ENCODE measurements around the gene MFRP. TPM values are rescaled to one million over a fixed set of nuclear protein-coding genes. Genes with fewer than 3 reads are reported as not detected.
A peak's percentile ranks its signal among the peaks of the same experiment; 100 is the strongest.

MFRP gene
- total RNA-seq = under 1 TPM in 1 of 7 donors, not detected in 6; 0.16 TPM
- polyA plus RNA-seq = under 1 TPM; 0.02 to 0.03 (median 0.02) TPM
- long read RNA-seq, donor 1 = 0 reads
- long read RNA-seq, donor 2 = 0 reads

DNA sequence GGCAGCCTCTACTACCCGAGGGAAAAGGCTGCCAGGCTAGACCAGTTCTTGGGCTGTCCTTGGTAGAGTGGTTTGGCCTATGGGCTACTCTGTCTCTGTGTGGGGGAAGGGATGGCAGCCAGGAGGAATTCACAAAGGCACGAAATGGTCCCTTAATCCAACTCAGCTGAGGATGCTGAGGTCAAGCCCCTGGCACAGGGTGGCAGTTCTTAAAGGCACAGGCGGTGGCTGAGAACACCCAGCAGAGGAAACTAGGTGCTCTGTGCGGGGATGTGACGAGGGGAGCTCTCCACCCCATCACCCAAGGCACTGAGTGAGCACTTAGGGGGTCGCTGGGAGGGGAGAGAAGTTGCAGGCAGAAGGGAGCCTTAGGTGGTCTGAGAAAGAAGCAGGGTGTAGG lies at the start of gene MFRP:
MFRP (minus strand) TSS at position 101 of the 400 bp plus-strand sequence. CDS start 192 bp downstream, outside the sequence.
- 46 to 85% (median 58%) methylated on average over 5 to 6 of the region's 6 CpGs for WGBS, 5 donors
- no peak within 1 kb of the TSS for H3K4me3 ChIP-seq
- DNase-seq = peak; percentile 38
- intact Hi-C loops (cut with DNase I; ENCODE audit: low total_unique reads) = no loop called here
- no peaks in the 10 kb centered on the region for H3K9me3 ChIP-seq
- TF ChIP-seq, protein P1, sequence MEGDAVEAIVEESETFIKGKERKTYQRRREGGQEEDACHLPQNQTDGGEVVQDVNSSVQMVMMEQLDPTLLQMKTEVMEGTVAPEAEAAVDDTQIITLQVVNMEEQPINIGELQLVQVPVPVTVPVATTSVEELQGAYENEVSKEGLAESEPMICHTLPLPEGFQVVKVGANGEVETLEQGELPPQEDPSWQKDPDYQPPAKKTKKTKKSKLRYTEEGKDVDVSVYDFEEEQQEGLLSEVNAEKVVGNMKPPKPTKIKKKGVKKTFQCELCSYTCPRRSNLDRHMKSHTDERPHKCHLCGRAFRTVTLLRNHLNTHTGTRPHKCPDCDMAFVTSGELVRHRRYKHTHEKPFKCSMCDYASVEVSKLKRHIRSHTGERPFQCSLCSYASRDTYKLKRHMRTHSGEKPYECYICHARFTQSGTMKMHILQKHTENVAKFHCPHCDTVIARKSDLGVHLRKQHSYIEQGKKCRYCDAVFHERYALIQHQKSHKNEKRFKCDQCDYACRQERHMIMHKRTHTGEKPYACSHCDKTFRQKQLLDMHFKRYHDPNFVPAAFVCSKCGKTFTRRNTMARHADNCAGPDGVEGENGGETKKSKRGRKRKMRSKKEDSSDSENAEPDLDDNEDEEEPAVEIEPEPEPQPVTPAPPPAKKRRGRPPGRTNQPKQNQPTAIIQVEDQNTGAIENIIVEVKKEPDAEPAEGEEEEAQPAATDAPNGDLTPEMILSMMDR (IDR thresholded peaks at IDR 0.05 in 8 of 11, conservative IDR thresholded peaks at IDR 0.05 in 3 of 11) = no peak
- TF ChIP-seq POLR2A (IDR thresholded peaks at IDR 0.05) = no peak
- TF ChIP-seq POLR2AphosphoS5 (IDR thresholded peaks at IDR 0.05) = no peak
- H3K27me3 ChIP-seq (replicated peaks in 1 of 7) = peaks cover 0 to 65% (median 3%) of the 10 kb centered on the region in 7 donors
- H3K4me1 ChIP-seq = peaks cover 1 to 8% (median 7%) of the 10 kb centered on the region in 6 donors
- H3K36me3 ChIP-seq = no peaks in the 10 kb centered on the region
- H3K27ac ChIP-seq = no peak within 1 kb of the TSS

DNA sequence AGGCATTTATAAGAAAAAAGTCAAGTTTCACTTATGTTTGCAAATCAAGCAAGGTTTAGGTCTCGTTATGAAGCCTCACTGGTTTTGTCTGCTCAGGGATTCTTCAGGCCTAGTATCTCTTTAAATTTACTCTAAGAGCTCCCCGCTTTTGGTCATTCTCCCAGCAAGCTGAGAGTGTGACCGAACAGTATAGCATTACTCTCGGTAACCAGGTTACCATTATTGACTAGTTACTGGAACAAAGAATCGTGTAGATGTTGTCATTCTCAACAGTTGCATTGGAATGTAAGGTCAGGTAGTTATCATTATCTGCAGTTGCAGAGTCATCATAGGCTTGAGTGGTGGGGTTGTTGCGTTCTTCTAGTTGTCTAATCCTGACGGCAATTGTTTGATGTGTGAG lies 44.8 kb upstream of the MFRP start:
- no peaks in the 10 kb centered on the region for H3K36me3 ChIP-seq
- no peak overlapping the region for H3K4me3 ChIP-seq
- WGBS, 5 donors = 86 to 93% (median 87%) methylated on average over 7 of the region's 7 CpGs
- H3K9me3 ChIP-seq = no peaks in the 10 kb centered on the region
- DNase-seq = no peak
- intact Hi-C loops (cut with DNase I; ENCODE audit: low total_unique reads) = no loop called here
- peaks cover 0 to 30% (median 4%) of the 10 kb centered on the region in 7 donors for H3K27me3 ChIP-seq (replicated peaks in 1 of 7)
- TF ChIP-seq POLR2A (IDR thresholded peaks at IDR 0.05) (no peak), POLR2AphosphoS5 (IDR thresholded peaks at IDR 0.05) (no peak)
- TF ChIP-seq, protein P1 (IDR thresholded peaks at IDR 0.05 in 8 of 11, conservative IDR thresholded peaks at IDR 0.05 in 3 of 11) = no peak
- no peak overlapping the region for H3K27ac ChIP-seq
- H3K4me1 ChIP-seq = no peaks in the 10 kb centered on the region

DNA sequence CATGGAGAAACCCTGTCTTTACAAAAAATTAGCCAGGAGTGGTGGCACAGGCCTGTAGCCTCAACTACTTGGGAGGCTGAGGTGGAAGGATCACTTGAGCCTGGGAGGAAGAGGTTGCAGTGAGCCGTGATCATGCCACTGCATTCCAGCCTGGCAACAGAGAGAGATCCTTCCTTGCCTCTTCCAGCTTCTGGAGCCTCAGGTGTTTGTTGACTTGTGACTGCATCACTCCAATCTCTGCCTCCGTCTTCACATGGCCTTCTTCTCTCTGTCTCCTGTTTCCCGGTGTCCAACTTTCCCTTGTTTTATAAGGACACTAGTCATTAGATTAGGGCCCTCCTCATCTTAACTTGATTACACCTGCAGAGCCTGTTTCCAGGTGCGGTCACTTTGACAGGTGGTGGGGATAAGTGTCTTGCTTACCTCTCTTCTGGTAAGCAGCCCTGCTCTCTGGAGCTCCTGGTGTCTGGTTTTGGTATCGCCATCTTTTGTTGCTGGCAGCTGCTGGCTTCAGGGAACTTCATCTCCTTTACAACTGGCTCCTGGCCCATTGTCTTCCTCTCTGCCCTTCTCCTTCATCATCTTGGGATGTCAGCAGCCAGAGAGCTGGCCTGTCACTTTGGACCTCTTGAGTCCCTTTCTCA lies 43.2 kb upstream of the MFRP start:
- H3K9me3 ChIP-seq = no peaks in the 10 kb centered on the region
- no peak overlapping the region for H3K27ac ChIP-seq
- no peak for DNase-seq
- intact Hi-C loops (cut with DNase I; ENCODE audit: low total_unique reads) = no loop called here
- H3K36me3 ChIP-seq = no peaks in the 10 kb centered on the region
- H3K27me3 ChIP-seq (replicated peaks in 1 of 7) = peaks cover 0 to 22% (median 0%) of the 10 kb centered on the region in 7 donors
- no peak for TF ChIP-seq POLR2AphosphoS5 (IDR thresholded peaks at IDR 0.05)
- TF ChIP-seq, protein P1 (IDR thresholded peaks at IDR 0.05 in 8 of 11, conservative IDR thresholded peaks at IDR 0.05 in 3 of 11) = peak in 2 of 11 experiments; percentile 8 to 26
- H3K4me1 ChIP-seq = no peaks in the 10 kb centered on the region
- H3K4me3 ChIP-seq = no peak overlapping the region
- WGBS, 5 donors = 72 to 83% (median 81%) methylated on average over 5 of the region's 5 CpGs

DNA sequence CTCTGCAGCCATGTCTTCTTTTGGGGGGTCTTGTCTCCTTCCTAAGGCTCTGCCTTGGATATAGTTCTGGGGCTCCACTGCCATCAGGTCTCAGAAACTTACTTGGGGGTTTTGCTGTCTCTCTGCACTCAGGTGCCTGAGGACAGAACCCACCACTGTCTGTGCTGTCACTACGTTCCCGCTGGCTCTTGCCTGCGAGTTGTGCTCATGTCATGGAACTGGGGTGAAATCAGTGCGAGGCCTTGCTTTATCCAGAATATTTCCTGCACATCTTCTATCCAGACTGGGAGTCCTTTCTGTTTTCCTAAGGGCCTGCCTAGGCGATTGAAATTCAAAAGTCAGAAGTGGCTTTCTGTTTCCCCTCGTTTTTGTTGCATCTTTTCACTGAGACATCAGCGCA lies 41.6 kb upstream of the MFRP start:
- no peaks in the 10 kb centered on the region for H3K4me1 ChIP-seq
- no peak overlapping the region for H3K4me3 ChIP-seq
- H3K36me3 ChIP-seq = no peaks in the 10 kb centered on the region
- H3K27ac ChIP-seq = no peak overlapping the region
- no peak for TF ChIP-seq POLR2A (IDR thresholded peaks at IDR 0.05)
- TF ChIP-seq, protein P1 (IDR thresholded peaks at IDR 0.05 in 8 of 11, conservative IDR thresholded peaks at IDR 0.05 in 3 of 11) = no peak
- TF ChIP-seq POLR2AphosphoS5 (IDR thresholded peaks at IDR 0.05) = no peak
- 83 to 93% (median 88%) methylated on average over 7 of the region's 7 CpGs for WGBS, 5 donors
- no peaks in the 10 kb centered on the region for H3K9me3 ChIP-seq
- DNase-seq = no peak
- intact Hi-C loops (cut with DNase I; ENCODE audit: low total_unique reads) = no loop called here
- H3K27me3 ChIP-seq (replicated peaks in 1 of 7) = peaks cover 0 to 34% (median 0%) of the 10 kb centered on the region in 7 donors
